ENCODE measurements around the gene NEURL2.

- no peak for TF ChIP-seq CTCF (conservative IDR thresholded peaks at IDR 0.05; ENCODE audit: low read length)
- TF ChIP-seq EZH2phosphoT487 (IDR thresholded peaks at IDR 0.05; ENCODE audit: borderline replicate concordance) = no peak
Observed at GRCh38 chr20:45867819-45868176, 23.2 kb downstream of the NEURL2 start.
